Neuronal stem cell (in vitro differentiated cells): ENCODE results near the gene DNAJB2.

ENCODE experiments used
- DNase-seq: peaks from one replicate; pipeline ENCODE4 v3.0.0-alpha.2; 2013; ENCODE audit warnings: low spot score
- H2AFZ ChIP-seq: one replicate; pipeline ENCODE4 v1.6.1; 2013; ENCODE audit warnings: mild to moderate bottlenecking, low read length, inconsistent platforms
- H2AK5ac ChIP-seq: 2 replicates; pipeline ENCODE4 v1.6.1; 2013; ENCODE audit warnings: low read depth, mild to moderate bottlenecking, inconsistent platforms, low read length, moderate library complexity, mixed read lengths
- H2BK120ac ChIP-seq: 2 replicates; pipeline ENCODE4 v1.6.1; 2013; ENCODE audit warnings: low read depth, mild to moderate bottlenecking, inconsistent platforms, low read length, moderate library complexity, mixed read lengths
- H2BK12ac ChIP-seq: one replicate; pipeline ENCODE4 v1.6.1; 2013; ENCODE audit warnings: low read length, inconsistent platforms
- H2BK15ac ChIP-seq: 2 replicates; pipeline ENCODE4 v1.6.1; 2013; ENCODE audit warnings: mild to moderate bottlenecking, low read length, inconsistent platforms, mixed read lengths
- H2BK5ac ChIP-seq: one replicate; pipeline ENCODE4 v1.6.1; 2013; ENCODE audit warnings: inconsistent platforms, mild to moderate bottlenecking, low read length, moderate library complexity
- H3K14ac ChIP-seq: one replicate; pipeline ENCODE4 v1.6.1; 2013; ENCODE audit warnings: low read length, inconsistent platforms
- H3K18ac ChIP-seq: 2 replicates; pipeline ENCODE4 v1.6.1; 2013; ENCODE audit warnings: low read length, inconsistent platforms
- H3K23ac ChIP-seq: 2 replicates; pipeline ENCODE4 v1.6.1; 2013; ENCODE audit warnings: low read depth, mild to moderate bottlenecking, mixed read lengths, low read length, inconsistent platforms; ENCODE audit not compliant: poor library complexity
- H3K27ac ChIP-seq: replicated peaks from 3 replicates; pipeline ENCODE4 v1.5.1; 2013; ENCODE audit warnings: low read length, inconsistent platforms
- H3K27me3 ChIP-seq, 3 experiments: 2 replicates each; pipeline ENCODE4 v1.6.1; 2013; ENCODE audit warnings: low read length in 3 of 3, mild to moderate bottlenecking in 2 of 3, inconsistent platforms in 1 of 3, low read depth in 1 of 3, mixed read lengths in 1 of 3, moderate library complexity in 1 of 3; ENCODE audit not compliant: control insufficient read depth in 3 of 3, insufficient read depth in 3 of 3
- H3K36me3 ChIP-seq, 2 donors: replicated peaks in 1 of 2; 2 replicates each; pipeline ENCODE4 v1.6.1; 2013; ENCODE audit warnings: low read length in 2 of 2; ENCODE audit not compliant: control insufficient read depth in 2 of 2, insufficient read depth in 2 of 2
- H3K4ac ChIP-seq: 2 replicates; pipeline ENCODE4 v1.6.1; 2013; ENCODE audit warnings: inconsistent platforms, mild to moderate bottlenecking, low read length, moderate library complexity
- H3K4me1 ChIP-seq, 2 donors: 1 replicate in 1 of 2; 2 replicates in 1 of 2; pipeline ENCODE4 v1.6.1; 2013; ENCODE audit warnings: low read length in 2 of 2, low read depth in 1 of 2; ENCODE audit not compliant: control insufficient read depth in 2 of 2, insufficient read depth in 1 of 2
- H3K4me2 ChIP-seq: one replicate; pipeline ENCODE4 v1.6.1; 2013; ENCODE audit warnings: mild to moderate bottlenecking, low read length, inconsistent platforms; ENCODE audit not compliant: insufficient read depth, poor library complexity, severe bottlenecking
- H3K4me3 ChIP-seq, 2 donors: 2 replicates each; pipeline ENCODE4 v1.5.1; 2013; ENCODE audit warnings: low read length in 2 of 2, mild to moderate bottlenecking in 2 of 2, inconsistent platforms in 1 of 2, moderate library complexity in 1 of 2
- H3K79me1 ChIP-seq: one replicate; pipeline ENCODE4 v1.6.1; 2013; ENCODE audit warnings: low read depth, mild to moderate bottlenecking, inconsistent platforms, low read length, moderate library complexity
- H3K9ac ChIP-seq: one replicate; pipeline ENCODE4 v1.6.1; 2013; ENCODE audit warnings: mild to moderate bottlenecking, low read depth, low read length, inconsistent platforms; ENCODE audit not compliant: poor library complexity
- H3K9me3 ChIP-seq, 2 donors: replicated peaks in 1 of 2; 2 replicates each; pipeline versions ENCODE3 to v1.6.1; 2013; ENCODE audit warnings: low read length in 2 of 2, mild to moderate bottlenecking in 2 of 2, inconsistent platforms in 1 of 2, low read depth in 1 of 2, mixed read lengths in 1 of 2, moderate library complexity in 1 of 2; ENCODE audit not compliant: control insufficient read depth in 2 of 2, insufficient read depth in 1 of 2
- H4K8ac ChIP-seq: one replicate; pipeline ENCODE4 v1.6.1; 2013; ENCODE audit warnings: low read depth, mild to moderate bottlenecking, inconsistent platforms, low read length, moderate library complexity
- H4K91ac ChIP-seq: one replicate; pipeline ENCODE4 v1.6.1; 2013; ENCODE audit warnings: low read length, low read depth, mild to moderate bottlenecking, inconsistent platforms; ENCODE audit not compliant: poor library complexity
- WGBS, 2 donors: extraction: QIAGEN DNeasy Blood & Tissue Kit; methylation state at CpG; one replicate each; pipeline ENCODE4 v1.1.7; 2013; ENCODE audit warnings: missing lambda C conversion rate in 2 of 2, mixed read lengths in 1 of 2; ENCODE audit not compliant: insufficient read length in 2 of 2, insufficient replicate concordance in 1 of 2; ENCODE audit errors: extremely low coverage in 2 of 2; 5-methylcytosine and 5-hydroxymethylcytosine counted together

DNAJB2 gene

GRCh38 chr2:219268294-219268693 lies 10.9 kb upstream of the DNAJB2 start:
- Histone ChIP-seq H4K8ac (no peak overlapping the region), H2BK120ac (no peak overlapping the region), H3K9ac (no peak overlapping the region), H3K4ac (no peak overlapping the region), H3K4me1 (no peaks in the 10 kb centered on the region), H3K18ac (no peak overlapping the region), H3K4me3 (no peak overlapping the region), H3K79me1 (peaks cover 3% of the 10 kb centered on the region), H3K4me2 (no peak overlapping the region), H3K27ac (no peak overlapping the region), H3K27me3 (peaks cover 0 to 68% (median 2%) of the 10 kb centered on the region in 3 experiments), H2BK12ac (no peak overlapping the region), H2BK5ac (no peak overlapping the region), H3K14ac (no peak overlapping the region), H3K9me3 (no peaks in the 10 kb centered on the region), H2AFZ (no peak overlapping the region), H4K91ac (no peak overlapping the region), H2AK5ac (no peak overlapping the region), H3K23ac (no peak overlapping the region), H2BK15ac (no peak overlapping the region), H3K36me3 (no peaks in the 10 kb centered on the region)
- no peak for DNase-seq
- WGBS, 2 donors: no CpG with 5 or more reads among the region's 2 CpGs

- no peak overlapping the region for H3K18ac ChIP-seq
- no peak overlapping the region for H2BK5ac ChIP-seq
- H2AK5ac ChIP-seq: no peak overlapping the region
- H3K9me3 ChIP-seq: no peaks in the 10 kb centered on the region
- no peak overlapping the region for H4K8ac ChIP-seq
- no peak overlapping the region for H2BK15ac ChIP-seq
- no peak overlapping the region for H2BK120ac ChIP-seq
- H3K14ac ChIP-seq: no peak overlapping the region
- peaks cover 3 to 6% of the 10 kb centered on the region in 2 donors for H3K4me1 ChIP-seq
- H3K36me3 ChIP-seq: no peaks in the 10 kb centered on the region
- peaks cover 0 to 62% (median 2%) of the 10 kb centered on the region in 3 experiments for H3K27me3 ChIP-seq
- peaks cover 3% of the 10 kb centered on the region for H3K79me1 ChIP-seq
- no peak overlapping the region for H3K27ac ChIP-seq
- peak overlapping the region; percentile 47 for H3K4ac ChIP-seq
- no CpG with 5 or more reads among the region's 8 CpGs for WGBS, 2 donors
- DNase-seq: no peak
- peak overlapping the region; percentile 3 for H3K23ac ChIP-seq
- no peak overlapping the region for H2BK12ac ChIP-seq
- no peak overlapping the region for H4K91ac ChIP-seq
- H3K4me3 ChIP-seq: no peak overlapping the region
- no peak overlapping the region for H3K4me2 ChIP-seq
- no peak overlapping the region for H3K9ac ChIP-seq
- H2AFZ ChIP-seq: no peak overlapping the region
Observed at GRCh38 chr2:219269362-219270054, 9.7 kb upstream of the DNAJB2 start.

GRCh38 chr2:219270055-219270372 lies 9.2 kb upstream of the DNAJB2 start:
- H3K18ac ChIP-seq: no peak overlapping the region
- H3K4me1 ChIP-seq: peaks cover 3 to 8% of the 10 kb centered on the region in 2 donors
- no peak for DNase-seq
- no peak overlapping the region for H3K14ac ChIP-seq
- H3K9me3 ChIP-seq: no peaks in the 10 kb centered on the region
- no peak overlapping the region for H2BK15ac ChIP-seq
- H3K4ac ChIP-seq: no peak overlapping the region
- H2BK120ac ChIP-seq: no peak overlapping the region
- H2AK5ac ChIP-seq: no peak overlapping the region
- H4K8ac ChIP-seq: no peak overlapping the region
- H3K79me1 ChIP-seq: peaks cover 3% of the 10 kb centered on the region
- no peak overlapping the region for H3K27ac ChIP-seq
- peak overlapping the region; percentile 71 for H3K9ac ChIP-seq
- H3K23ac ChIP-seq: no peak overlapping the region
- peaks cover 0 to 58% (median 2%) of the 10 kb centered on the region in 3 experiments for H3K27me3 ChIP-seq
- no peak overlapping the region for H3K4me2 ChIP-seq
- no peak overlapping the region for H4K91ac ChIP-seq
- no peak overlapping the region for H3K4me3 ChIP-seq
- no peak overlapping the region for H2BK12ac ChIP-seq
- no CpG with 5 or more reads among the region's 5 CpGs for WGBS, 2 donors
- H3K36me3 ChIP-seq: no peaks in the 10 kb centered on the region
- no peak overlapping the region for H2AFZ ChIP-seq
- H2BK5ac ChIP-seq: no peak overlapping the region

GRCh38 chr2:219271021-219271420 lies 8.1 kb upstream of the DNAJB2 start:
- no peak overlapping the region for H2BK12ac ChIP-seq
- no peak overlapping the region for H3K14ac ChIP-seq
- no peak overlapping the region for H3K23ac ChIP-seq
- WGBS, 2 donors: no CpG with 5 or more reads among the region's 2 CpGs
- H3K9ac ChIP-seq: no peak overlapping the region
- no peak overlapping the region for H3K27ac ChIP-seq
- no peak overlapping the region for H3K4me2 ChIP-seq
- H3K4me1 ChIP-seq: peaks cover 3 to 8% of the 10 kb centered on the region in 2 donors
- no peak overlapping the region for H3K4me3 ChIP-seq
- no peak overlapping the region for H2AFZ ChIP-seq
- peaks cover 0 to 59% (median 2%) of the 10 kb centered on the region in 3 experiments for H3K27me3 ChIP-seq
- H3K4ac ChIP-seq: no peak overlapping the region
- no peak for DNase-seq
- no peak overlapping the region for H2BK15ac ChIP-seq
- H3K9me3 ChIP-seq: no peaks in the 10 kb centered on the region
- H2AK5ac ChIP-seq: no peak overlapping the region
- no peak overlapping the region for H4K8ac ChIP-seq
- no peak overlapping the region for H2BK5ac ChIP-seq
- H3K18ac ChIP-seq: no peak overlapping the region
- H3K79me1 ChIP-seq: peaks cover 3% of the 10 kb centered on the region
- H2BK120ac ChIP-seq: no peak overlapping the region
- H4K91ac ChIP-seq: no peak overlapping the region
- no peaks in the 10 kb centered on the region for H3K36me3 ChIP-seq
